ENCODE data around the gene FGFR2. TPM values are rescaled to one million over a fixed set of nuclear protein-coding genes. Genes with fewer than 3 reads are reported as not detected.

FGFR2 gene
- total RNA-seq, 2 experiments from 2014 or later = 0.14 to 0.22 TPM

- H3K4me3 ChIP-seq (ENCODE audit: low read length) = no peak overlapping the region
- H3K4me3 Mint-ChIP-seq = no peak overlapping the region
Measured at GRCh38 chr10:121478556-121478955, 119.7 kb downstream of the FGFR2 start.

GRCh38 chr10:121469797-121470606 is 128.2 kb downstream of the FGFR2 start:
- H3K4me3 ChIP-seq (ENCODE audit: low read length) = no peak overlapping the region
- no peaks in the 10 kb centered on the region for H3K27me3 ChIP-seq (ENCODE audit: control insufficient read depth in 1 of 2, insufficient read depth in 2 of 2, low read length in 2 of 2)
- intact Hi-C loops (cut with DNase I, micrococcal nuclease) = no loop called here
- ChIA-PET POLR2A (no interaction called here), CTCF (no interaction called here)
- H3K27ac ChIP-seq (ENCODE audit: low read depth in 1 of 2, low read length in 2 of 2) = no peak overlapping the region
- ATAC-seq (ENCODE audit: poor library complexity) = no peak
- no peaks in the 10 kb centered on the region for H3K27me3 Mint-ChIP-seq
- no peaks in the 10 kb centered on the region for H3K36me3 ChIP-seq (ENCODE audit: insufficient read depth, low read length)
- H3K9me3 Mint-ChIP-seq = no peaks in the 10 kb centered on the region
- no peak for DNase-seq
- no peak for TF ChIP-seq CTCF (IDR thresholded peaks at IDR 0.05)
- H3K36me3 Mint-ChIP-seq (ENCODE audit: low read depth) = no peaks in the 10 kb centered on the region
- H3K4me1 ChIP-seq (ENCODE audit: insufficient read depth, low read length) = no peaks in the 10 kb centered on the region
- no peaks in the 10 kb centered on the region for H3K4me1 Mint-ChIP-seq (ENCODE audit: low read depth)
- peaks cover 0 to 6% of the 10 kb centered on the region in 2 experiments for H3K9me3 ChIP-seq (ENCODE audit: control insufficient read depth in 1 of 2, insufficient read depth in 1 of 2, low read length in 2 of 2)
- H3K27ac Mint-ChIP-seq = no peak overlapping the region
- H3K4me3 Mint-ChIP-seq = no peak overlapping the region

More at GRCh38 chr10:121478556-121478955, 119.7 kb downstream of the FGFR2 start:
- Histone ChIP-seq H3K9me3 (ENCODE audit: control insufficient read depth in 1 of 2, insufficient read depth in 1 of 2, low read length in 2 of 2) (no peaks in the 10 kb centered on the region), H3K27me3 (ENCODE audit: control insufficient read depth in 1 of 2, insufficient read depth in 2 of 2, low read length in 2 of 2) (no peaks in the 10 kb centered on the region), H3K36me3 (ENCODE audit: insufficient read depth, low read length) (no peaks in the 10 kb centered on the region), H3K4me1 (ENCODE audit: insufficient read depth, low read length) (no peaks in the 10 kb centered on the region), H3K27ac (ENCODE audit: low read depth in 1 of 2, low read length in 2 of 2) (no peak overlapping the region)
- H3K27ac Mint-ChIP-seq = no peak overlapping the region
- H3K4me1 Mint-ChIP-seq (ENCODE audit: low read depth) = no peaks in the 10 kb centered on the region
- no peak for ATAC-seq (ENCODE audit: poor library complexity)
- no peaks in the 10 kb centered on the region for H3K36me3 Mint-ChIP-seq (ENCODE audit: low read depth)
- ChIA-PET POLR2A (no interaction called here), CTCF (no interaction called here)
- H3K27me3 Mint-ChIP-seq = no peaks in the 10 kb centered on the region
- no peaks in the 10 kb centered on the region for H3K9me3 Mint-ChIP-seq
- intact Hi-C loops (cut with DNase I, micrococcal nuclease) = no loop called here
- no peak for TF ChIP-seq CTCF (IDR thresholded peaks at IDR 0.05)
- DNase-seq = no peak

GRCh38 chr10:121468726-121469125 is 129.5 kb downstream of the FGFR2 start:
- Mint-ChIP-seq H3K9me3 (no peaks in the 10 kb centered on the region), H3K36me3 (ENCODE audit: low read depth) (no peaks in the 10 kb centered on the region), H3K4me3 (no peak overlapping the region), H3K4me1 (ENCODE audit: low read depth) (no peaks in the 10 kb centered on the region), H3K27ac (no peak overlapping the region), H3K27me3 (no peaks in the 10 kb centered on the region)
- no peak for TF ChIP-seq CTCF (IDR thresholded peaks at IDR 0.05)
- intact Hi-C loops (cut with DNase I, micrococcal nuclease) = no loop called here
- no peak for ATAC-seq (ENCODE audit: poor library complexity)
- Histone ChIP-seq H3K4me3 (ENCODE audit: low read length) (no peak overlapping the region), H3K27ac (ENCODE audit: low read depth in 1 of 2, low read length in 2 of 2) (no peak overlapping the region), H3K9me3 (ENCODE audit: control insufficient read depth in 1 of 2, insufficient read depth in 1 of 2, low read length in 2 of 2) (peaks cover 0 to 6% of the 10 kb centered on the region in 2 experiments), H3K4me1 (ENCODE audit: insufficient read depth, low read length) (no peaks in the 10 kb centered on the region), H3K36me3 (ENCODE audit: insufficient read depth, low read length) (no peaks in the 10 kb centered on the region), H3K27me3 (ENCODE audit: control insufficient read depth in 1 of 2, insufficient read depth in 2 of 2, low read length in 2 of 2) (no peaks in the 10 kb centered on the region)
- ChIA-PET CTCF (no interaction called here), POLR2A (no interaction called here)
- DNase-seq = no peak

Data from CD4-positive, alpha-beta T cell (primary cell).